NCI-H526 treated with DMSO at 0.1 percent for 48 hours (cell line): ENCODE results near the gene HMX3.
A peak's percentile ranks its signal among the peaks of the same experiment; 100 is the strongest.

ENCODE experiments used
- DNase-seq: peaks from one replicate; lab custom pipeline; 2025; lab: John Stamatoyannopoulos, UW

Gene HMX3

GRCh38 chr10:123135415-123136141 is at the start of gene HMX3:
HMX3 (plus strand) TSS chr10:123135970; CDS start chr10:123136051, 81 bp downstream.
- peak; percentile 62 for DNase-seq

DNA sequence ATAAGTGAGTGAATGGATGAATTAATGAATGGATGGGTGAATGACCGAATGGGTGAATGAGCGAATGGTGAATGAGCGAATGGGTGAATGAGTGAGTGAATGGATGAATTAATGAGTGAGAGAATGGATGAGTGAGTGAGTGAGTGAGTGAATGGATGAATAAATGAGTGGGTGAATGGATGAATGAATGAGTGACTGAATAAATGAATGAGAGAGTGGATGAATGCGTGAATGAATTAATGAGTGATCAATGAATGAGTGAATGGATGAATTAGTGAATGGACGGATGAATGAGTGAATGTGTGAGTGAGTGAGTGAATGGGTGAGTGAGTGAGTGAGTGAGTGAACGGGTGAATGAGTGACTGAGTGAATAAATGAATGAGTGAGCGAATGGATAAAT is 49.5 kb upstream of the HMX3 start:
- DNase-seq: no peak

GRCh38 chr10:123087348-123087747 is 48.4 kb upstream of the HMX3 start:
- DNase-seq: no peak

DNA sequence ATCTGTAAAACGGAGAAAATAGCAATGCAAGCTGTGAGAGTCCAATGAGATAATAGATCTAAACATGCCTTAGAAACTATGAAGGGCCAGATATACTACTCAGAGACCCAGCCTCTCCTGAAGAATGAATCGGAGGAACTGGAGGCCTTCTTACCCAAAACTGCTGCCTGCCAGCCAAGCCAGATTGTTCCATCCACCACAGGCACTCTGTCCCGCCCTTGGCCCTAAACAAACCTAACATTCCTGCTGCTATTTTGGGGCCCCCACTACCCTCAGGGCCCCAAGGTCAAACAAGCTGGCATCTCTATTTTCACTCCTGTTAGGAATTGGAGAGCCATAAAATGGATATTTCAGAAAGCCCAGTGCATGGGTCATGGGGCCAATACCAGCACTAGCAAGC is 48.0 kb upstream of the HMX3 start:
- DNase-seq: no peak

GRCh38 chr10:123092635-123093414 is 42.9 kb upstream of the HMX3 start:
- DNase-seq: no peak

- DNase-seq: no peak
Measured at GRCh38 chr10:123093489-123093888, 42.3 kb upstream of the HMX3 start.

DNA sequence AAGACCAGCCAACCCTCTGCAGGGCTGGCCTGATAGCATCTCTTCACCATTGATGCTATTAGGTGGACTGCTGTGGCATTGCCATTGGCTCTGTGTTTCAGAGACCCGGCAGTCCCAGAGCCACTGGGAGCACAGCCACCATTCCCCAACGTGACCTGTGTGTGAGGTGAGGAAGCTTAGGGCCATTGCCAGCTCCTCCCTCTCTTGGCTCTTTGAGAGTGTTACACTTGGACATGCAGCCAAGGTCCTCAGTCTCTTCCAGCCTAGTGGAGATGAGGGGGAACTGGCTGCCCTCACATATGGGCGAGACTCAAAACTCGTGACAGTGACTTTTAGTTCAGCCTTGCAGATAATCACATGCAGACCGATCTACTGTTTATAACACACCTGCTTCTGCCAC is 39.3 kb upstream of the HMX3 start:
- DNase-seq: no peak

GRCh38 chr10:123097039-123097438 is 38.7 kb upstream of the HMX3 start:
- DNase-seq: no peak

DNA sequence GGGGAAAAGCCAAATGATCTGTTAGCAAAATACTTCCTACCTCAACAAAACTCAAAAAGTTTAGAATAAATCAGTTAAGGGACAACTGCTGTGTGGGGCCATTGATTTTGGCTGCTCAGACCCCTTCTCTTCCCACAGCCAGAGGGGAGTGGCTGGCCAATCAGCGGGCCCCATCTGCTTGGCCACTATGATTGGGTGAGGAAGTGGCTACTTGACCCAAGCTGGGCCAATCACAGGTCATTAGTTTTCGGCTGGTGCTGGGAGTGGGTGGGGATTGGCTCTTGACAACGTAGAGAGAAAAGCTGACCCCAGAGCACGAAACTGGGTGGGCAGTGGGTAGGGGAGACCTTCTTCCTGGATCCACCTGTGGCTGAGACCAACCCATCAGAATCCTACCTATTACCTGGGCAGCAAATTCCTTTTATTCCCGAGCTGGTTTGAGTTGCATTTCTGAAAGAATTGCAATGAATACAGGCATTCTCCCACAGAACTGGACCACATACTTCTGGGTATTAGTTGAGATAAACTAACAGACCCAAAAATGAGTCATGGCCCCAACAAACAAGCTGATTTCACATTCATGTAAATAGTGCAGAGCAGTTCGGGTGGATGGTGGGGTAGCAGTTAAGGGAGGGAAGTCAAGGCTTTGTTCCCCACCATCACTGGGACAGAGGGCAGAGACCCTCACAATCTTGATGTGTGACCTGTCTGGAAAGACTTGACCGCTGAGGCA is 35.6 kb upstream of the HMX3 start:
- no peak for DNase-seq

DNA sequence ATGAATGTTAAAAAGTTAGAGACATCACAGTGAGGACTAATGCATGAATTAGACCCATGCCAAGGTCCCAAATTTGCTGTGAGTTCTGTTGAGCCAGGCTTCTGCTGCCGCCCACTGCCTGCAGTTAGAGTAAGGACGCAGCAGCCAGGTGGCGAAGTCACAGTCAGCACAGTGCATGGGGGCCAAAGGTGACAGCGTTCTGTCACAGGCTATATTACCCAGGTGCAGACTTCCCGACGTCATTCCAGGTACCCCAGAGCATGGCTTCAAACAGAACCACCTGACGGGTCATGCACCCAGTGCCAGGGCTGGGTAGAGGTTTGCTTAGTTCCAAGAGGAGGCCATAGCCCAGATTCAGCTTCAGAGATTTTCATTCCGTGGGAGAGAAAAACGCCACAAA is 33.9 kb upstream of the HMX3 start:
- DNase-seq: no peak

DNA sequence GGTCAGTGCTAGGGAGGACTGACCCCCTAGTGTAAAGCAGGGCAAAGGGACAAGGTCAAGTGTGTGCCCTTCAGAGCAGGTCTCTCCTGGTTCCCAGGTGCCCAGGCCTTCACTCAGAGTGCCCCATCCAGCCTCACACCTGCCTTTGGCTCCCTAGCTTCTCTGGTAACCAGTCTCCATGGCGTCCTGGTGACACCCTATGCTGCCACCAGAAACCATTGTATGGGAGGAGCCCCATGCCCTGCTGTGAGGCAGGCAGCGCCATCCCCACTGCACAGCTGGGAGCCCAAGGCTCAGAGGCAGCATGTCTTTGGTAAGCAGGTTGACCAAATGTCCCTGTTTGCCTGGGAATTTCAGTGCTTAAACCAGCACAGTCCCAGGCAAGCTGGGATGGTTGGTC is 33.1 kb upstream of the HMX3 start:
- DNase-seq: no peak

GRCh38 chr10:123103944-123104343 is 31.8 kb upstream of the HMX3 start:
- DNase-seq: peak; percentile 28

DNA sequence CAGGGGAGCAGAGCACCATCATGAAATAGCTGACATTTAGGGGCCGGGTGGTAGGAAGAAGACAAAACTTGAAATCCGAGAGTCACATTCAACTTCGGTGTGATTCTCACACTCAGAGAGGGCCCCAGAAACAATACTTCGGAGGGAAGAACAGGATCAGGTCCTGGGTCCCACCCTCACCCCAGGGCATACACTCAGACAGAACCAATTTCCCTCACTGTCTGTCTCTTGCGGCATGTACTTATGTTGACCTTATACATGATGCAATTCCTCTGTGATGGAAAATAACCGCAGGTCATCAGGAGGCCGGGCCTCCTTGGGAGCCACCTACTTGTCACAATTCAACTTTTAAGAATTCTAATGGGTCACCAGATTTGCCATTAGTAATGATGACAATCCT is 26.3 kb upstream of the HMX3 start:
- DNase-seq: no peak

- DNase-seq: no peak
Measured at GRCh38 chr10:123117644-123118417, 17.9 kb upstream of the HMX3 start.

GRCh38 chr10:123119081-123119480 is 16.7 kb upstream of the HMX3 start:
- no peak for DNase-seq

DNA sequence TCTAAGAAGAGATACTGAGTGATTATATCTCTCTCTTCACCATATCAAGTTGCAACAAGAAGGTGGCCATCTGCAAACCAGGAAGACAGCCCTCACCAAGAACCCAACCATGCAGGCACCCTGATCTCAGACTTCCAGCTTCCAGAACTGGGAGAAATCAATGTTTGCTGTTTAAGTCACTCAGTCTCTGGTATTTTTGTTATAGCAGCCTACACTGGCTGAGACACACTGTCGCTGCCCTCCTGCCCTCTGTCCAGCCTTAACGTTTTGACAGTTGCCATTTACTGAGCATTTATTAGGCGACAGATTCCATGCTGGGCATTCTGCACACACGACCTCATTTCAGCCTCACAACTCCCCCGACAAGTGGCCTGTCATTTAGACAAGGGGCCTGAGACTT is 9.5 kb upstream of the HMX3 start:
- no peak for DNase-seq

- DNase-seq: no peak
Measured at GRCh38 chr10:123129618-123130271, 6.0 kb upstream of the HMX3 start.

DNA sequence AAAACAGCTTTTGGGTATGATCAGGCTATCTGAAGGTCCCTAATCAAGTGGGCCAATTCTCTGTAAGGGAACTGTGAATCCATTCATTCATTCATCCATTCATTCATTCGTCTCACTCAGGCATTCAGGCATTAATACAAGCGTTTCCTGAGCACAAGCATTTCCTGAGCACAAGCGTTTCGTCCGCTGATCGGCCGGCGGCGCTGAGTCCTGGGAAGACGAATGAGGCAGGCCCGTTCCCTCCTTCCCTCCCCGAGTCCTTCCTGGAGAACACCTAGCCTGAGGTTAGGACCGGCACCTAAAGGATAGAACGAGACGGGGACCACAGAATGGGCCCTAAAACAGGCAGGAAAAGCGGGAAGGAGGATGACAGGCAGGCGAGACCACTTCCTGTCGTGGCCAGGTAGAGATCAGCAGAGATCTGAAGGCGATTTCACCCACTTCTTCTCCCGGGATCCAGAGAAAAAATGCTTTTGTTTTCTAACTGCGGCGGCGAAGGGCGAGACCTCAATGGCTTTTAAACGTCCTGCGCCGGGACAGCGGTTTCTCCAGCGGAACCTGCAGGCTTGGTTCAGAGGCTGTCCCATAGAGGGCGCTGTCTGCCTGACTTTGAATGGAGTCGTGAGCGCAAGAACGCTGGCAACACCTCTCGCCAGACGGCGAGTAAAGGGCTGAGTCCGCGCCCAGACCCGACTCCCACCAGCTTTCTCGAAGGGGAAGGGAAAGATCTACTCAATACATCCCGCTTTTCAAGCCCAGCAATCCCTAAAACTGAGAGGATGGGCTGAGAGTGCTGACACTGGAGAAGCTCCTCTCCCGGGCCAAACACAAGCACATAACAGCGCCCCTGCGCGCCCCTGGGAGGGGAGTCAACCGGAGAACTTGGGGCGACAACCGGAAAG is 2.9 kb upstream of the HMX3 start:
- peak; percentile 86 for DNase-seq

DNA sequence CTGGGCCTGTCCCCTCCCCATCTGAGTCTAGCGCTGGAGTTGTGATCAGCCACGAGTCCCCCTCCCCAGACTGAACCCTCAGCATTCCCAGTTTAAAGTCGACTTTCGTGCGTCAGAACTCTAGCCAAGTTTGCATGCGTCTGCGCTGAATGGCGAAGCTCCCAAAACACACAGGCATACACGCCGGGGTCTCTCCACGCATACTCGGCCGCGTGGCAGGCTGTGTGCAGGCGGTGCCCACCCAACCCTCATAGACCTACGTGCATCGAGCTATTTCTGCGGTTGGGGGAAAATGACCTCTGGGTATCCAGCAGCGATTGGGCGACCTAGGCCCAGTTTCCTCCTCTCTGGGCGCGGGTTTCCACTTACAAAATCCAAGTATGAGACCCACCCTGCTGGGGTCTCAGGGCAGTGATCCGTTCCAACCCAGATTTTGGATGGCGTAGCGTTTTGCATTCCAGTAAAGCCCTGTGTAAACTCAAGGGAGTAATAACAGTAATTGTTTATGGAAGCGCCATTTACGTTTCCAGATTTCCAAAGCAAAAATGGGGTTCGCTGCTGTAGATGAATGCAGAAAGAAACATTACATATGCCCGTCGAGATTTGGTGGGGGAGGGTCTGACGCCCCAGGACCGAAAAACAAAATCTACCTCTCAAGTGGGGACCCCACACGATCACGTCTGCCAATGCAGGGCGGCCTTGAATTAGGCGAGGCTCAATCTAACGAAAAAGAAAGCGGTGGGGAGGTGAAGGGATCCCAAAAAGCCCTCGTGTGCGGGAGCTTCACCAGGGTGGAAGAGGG is 2.0 kb upstream of the HMX3 start:
- no peak for DNase-seq
